Measurements from ENCODE around the gene L1TD1. TPM values are rescaled to one million over a fixed set of nuclear protein-coding genes. Genes with fewer than 3 reads are reported as not detected.
"Not testable (repeated sequence)": the region's sequence is repeated elsewhere in the genome, so short reads cannot be mapped to it uniquely, and the experiment has no call there.

L1TD1 gene
- total RNA-seq, 4 donors from 2014 or later = 0.28 TPM; not detected in 3

DNA sequence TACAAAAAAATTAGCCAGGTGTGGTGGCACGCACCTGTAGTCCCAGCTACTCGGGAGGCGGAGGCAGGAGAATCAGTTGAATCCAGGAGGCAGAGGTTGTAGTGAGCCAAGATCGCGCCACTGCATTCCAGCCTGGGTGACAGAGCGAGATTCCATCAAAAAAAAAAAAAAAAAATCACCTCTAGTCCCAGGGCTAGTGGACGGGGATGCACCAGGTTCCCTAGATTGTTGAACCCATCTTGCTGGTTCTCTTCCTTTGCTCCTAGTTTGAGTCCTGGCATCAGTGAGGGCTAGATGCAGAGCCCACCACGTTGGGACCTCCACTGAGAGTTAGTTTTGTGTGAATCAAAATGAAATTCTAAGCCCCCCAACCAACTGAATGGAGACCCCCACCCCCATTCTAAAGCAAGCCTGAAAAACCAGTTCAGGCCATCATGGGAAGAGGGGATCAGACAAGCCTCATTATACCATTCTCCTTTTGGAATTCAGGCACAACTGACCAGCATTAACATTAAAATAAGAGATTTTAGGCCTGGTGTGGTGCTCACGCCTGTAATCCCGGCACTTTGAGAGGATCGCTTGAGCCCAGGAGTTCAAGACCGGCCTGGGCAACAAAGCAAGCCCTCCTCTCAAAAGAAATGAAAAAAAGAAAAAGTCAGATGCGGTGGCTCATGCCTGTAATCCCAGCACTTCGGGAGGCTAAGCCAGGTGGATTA lies 17.9 kb upstream of the L1TD1 start:
- Histone ChIP-seq H3K36me3 (no peaks in the 10 kb centered on the region), H3K27ac (no peak overlapping the region), H3K4me1 (no peaks in the 10 kb centered on the region), H3K4me3 (no peak overlapping the region), H3K27me3 (no peaks in the 10 kb centered on the region), H3K9me3 (no peaks in the 10 kb centered on the region)
- peak in 1 of 3 donors; percentile 6 for DNase-seq
- TF ChIP-seq, protein P1, sequence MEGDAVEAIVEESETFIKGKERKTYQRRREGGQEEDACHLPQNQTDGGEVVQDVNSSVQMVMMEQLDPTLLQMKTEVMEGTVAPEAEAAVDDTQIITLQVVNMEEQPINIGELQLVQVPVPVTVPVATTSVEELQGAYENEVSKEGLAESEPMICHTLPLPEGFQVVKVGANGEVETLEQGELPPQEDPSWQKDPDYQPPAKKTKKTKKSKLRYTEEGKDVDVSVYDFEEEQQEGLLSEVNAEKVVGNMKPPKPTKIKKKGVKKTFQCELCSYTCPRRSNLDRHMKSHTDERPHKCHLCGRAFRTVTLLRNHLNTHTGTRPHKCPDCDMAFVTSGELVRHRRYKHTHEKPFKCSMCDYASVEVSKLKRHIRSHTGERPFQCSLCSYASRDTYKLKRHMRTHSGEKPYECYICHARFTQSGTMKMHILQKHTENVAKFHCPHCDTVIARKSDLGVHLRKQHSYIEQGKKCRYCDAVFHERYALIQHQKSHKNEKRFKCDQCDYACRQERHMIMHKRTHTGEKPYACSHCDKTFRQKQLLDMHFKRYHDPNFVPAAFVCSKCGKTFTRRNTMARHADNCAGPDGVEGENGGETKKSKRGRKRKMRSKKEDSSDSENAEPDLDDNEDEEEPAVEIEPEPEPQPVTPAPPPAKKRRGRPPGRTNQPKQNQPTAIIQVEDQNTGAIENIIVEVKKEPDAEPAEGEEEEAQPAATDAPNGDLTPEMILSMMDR (IDR thresholded peaks at IDR 0.05) = no peak
- TF ChIP-seq POLR2A (IDR thresholded peaks at IDR 0.05) = no peak

DNA sequence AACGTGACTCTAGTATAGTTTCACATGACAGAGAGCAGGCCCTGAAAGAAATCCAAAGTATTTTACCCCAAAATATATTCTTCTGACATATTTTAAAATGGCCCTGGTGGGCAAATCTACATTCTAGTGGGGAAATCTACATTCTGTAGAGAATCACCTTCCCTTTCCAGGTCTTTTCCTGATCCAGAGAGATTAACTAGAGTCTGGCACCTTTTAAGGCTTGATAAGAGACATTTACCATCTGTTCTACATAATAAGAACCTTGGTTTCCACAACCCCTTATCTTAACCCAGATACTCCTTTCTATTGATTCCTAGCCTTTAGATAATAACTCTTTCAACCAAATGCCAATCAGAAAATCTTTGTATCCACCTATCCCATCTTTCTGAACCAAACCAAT lies 17.0 kb upstream of the L1TD1 start:
- H3K27ac ChIP-seq = no peak overlapping the region
- H3K27me3 ChIP-seq = no peaks in the 10 kb centered on the region
- no peaks in the 10 kb centered on the region for H3K4me1 ChIP-seq
- H3K4me3 ChIP-seq = no peak overlapping the region
- no peaks in the 10 kb centered on the region for H3K36me3 ChIP-seq
- TF ChIP-seq, protein P1 (IDR thresholded peaks at IDR 0.05) = no peak
- no peak for TF ChIP-seq POLR2A (IDR thresholded peaks at IDR 0.05)
- H3K9me3 ChIP-seq = no peaks in the 10 kb centered on the region
- DNase-seq = no peak

DNA sequence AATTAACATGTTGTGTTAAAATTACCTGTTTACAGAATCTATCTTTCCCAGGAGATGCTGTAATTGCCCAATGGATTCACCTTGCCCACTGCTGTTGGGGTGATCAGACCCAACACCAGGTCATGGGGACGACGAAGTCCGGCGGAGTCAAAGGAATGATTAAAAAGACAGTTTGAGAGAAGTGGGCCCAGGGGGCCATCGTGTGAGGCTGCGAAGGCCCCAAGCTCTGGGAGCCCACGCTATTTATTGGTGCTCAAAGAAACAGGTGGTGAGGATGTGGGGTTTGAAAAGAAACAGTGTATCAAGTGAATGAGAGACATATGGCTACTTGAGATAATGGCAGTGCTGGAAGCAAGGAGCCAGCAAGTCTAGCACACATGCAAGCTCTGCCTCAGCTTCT lies 16.3 kb upstream of the L1TD1 start:
- no peaks in the 10 kb centered on the region for H3K27me3 ChIP-seq
- no peak for DNase-seq
- no peaks in the 10 kb centered on the region for H3K9me3 ChIP-seq
- TF ChIP-seq POLR2A (IDR thresholded peaks at IDR 0.05) = no peak
- TF ChIP-seq, protein P1 (IDR thresholded peaks at IDR 0.05) = no peak
- no peak overlapping the region for H3K27ac ChIP-seq
- no peaks in the 10 kb centered on the region for H3K36me3 ChIP-seq
- no peak overlapping the region for H3K4me3 ChIP-seq
- no peaks in the 10 kb centered on the region for H3K4me1 ChIP-seq

DNA sequence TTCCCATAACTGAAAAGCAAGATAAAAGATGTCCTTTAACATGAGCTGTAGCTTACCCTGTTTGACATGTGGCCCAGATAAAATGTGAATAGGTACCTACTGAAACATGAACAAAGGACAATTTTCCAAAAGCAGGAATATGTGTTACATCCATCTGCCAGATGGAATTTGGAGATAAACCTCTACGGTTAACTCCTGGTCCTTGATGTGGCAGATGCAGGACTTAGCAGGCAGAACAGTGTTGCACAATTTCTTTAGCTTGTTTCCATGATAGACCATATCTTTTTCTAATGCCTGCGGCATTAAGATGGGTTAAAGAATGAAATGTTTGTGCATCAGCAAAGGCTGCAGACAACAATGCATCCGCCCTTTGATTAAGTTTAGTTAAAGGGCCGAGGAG lies 14.6 kb upstream of the L1TD1 start:
- not testable (repeated sequence) for H3K9me3 ChIP-seq, H3K4me3 ChIP-seq, H3K4me1 ChIP-seq, H3K36me3 ChIP-seq, H3K27ac ChIP-seq, H3K27me3 ChIP-seq
- DNase-seq = peak in 1 of 3 donors; percentile 2

DNA sequence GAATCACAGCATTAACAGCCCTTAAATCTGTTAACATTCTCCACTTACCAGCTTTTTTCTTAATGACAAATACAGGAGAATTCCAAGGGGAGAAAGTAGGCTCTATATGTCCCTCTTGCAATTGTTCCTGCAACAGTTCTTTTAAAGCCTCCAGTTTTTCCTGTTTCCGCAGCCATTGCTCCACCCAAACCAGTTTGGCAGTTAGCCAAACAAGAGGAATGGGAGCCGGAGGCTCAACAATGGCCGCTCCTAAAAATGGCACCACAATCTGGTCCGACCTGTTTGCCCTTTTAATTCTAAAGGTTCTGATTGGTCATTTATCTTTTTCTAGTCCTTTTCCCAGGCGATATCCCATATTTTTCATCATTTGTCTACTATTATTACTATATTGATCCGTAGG lies 14.0 kb upstream of the L1TD1 start:
- H3K36me3 ChIP-seq = no peaks in the 10 kb centered on the region
- peak in 1 of 3 donors; percentile 17 for DNase-seq

DNA sequence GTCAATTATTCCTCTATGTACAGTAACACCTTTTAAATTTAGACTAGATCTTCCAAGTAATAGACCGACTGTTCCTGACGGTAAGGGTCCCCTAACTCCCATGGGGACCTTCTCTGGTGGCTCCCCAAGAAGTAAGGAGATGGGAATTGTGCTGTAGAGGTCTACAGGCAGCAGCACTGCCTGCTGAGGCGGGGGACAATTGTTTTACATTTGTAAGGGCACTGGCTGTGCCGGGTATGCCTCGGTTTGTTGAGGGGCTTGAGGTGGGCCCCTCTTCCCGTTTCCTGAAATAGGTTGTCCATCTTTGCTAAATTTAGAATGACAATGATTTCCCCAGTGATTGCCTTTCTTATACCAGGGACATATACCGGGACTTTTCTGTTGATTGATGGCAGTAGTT lies 13.1 kb upstream of the L1TD1 start:
- Histone ChIP-seq H3K9me3 (no peaks in the 10 kb centered on the region), H3K4me3 (no peak overlapping the region), H3K4me1 (no peaks in the 10 kb centered on the region), H3K27me3 (no peaks in the 10 kb centered on the region), H3K36me3 (no peaks in the 10 kb centered on the region), H3K27ac (no peak overlapping the region)
- TF ChIP-seq, protein P1 (IDR thresholded peaks at IDR 0.05) = no peak
- no peak for TF ChIP-seq POLR2A (IDR thresholded peaks at IDR 0.05)
- peak in 1 of 3 donors; percentile 7 for DNase-seq

More for the DNA sequence above, 14.0 kb upstream of the L1TD1 start:
- Histone ChIP-seq H3K4me3 (no peak overlapping the region), H3K4me1 (no peaks in the 10 kb centered on the region), H3K9me3 (no peaks in the 10 kb centered on the region), H3K27ac (no peak overlapping the region), H3K27me3 (no peaks in the 10 kb centered on the region)
- no peak for TF ChIP-seq POLR2A (IDR thresholded peaks at IDR 0.05)
- TF ChIP-seq, protein P1 (IDR thresholded peaks at IDR 0.05) = no peak

DNA sequence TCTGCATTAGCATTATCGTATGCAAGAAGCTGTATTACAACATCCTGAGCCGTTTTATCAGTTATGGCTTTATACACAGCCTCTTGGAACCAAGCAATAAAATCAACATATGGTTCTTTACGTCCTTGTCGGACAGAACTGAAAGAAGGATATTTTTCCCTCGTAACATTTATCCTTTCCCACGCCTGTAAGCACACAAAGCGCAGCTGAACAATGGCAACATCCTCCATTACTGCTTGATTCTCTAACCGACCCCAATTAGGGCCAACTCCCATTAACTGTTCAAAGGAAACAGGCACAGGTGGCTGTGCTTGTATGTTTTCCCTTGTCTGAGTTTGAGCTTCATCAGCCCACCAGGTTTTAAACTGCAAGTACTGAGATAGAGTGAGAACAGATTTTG lies 12.5 kb upstream of the L1TD1 start:
- H3K9me3 ChIP-seq, H3K36me3 ChIP-seq, H3K27ac ChIP-seq, H3K4me1 ChIP-seq, H3K4me3 ChIP-seq, H3K27me3 ChIP-seq: not testable (repeated sequence)
- DNase-seq = peak in 1 of 3 donors; percentile 9

DNA sequence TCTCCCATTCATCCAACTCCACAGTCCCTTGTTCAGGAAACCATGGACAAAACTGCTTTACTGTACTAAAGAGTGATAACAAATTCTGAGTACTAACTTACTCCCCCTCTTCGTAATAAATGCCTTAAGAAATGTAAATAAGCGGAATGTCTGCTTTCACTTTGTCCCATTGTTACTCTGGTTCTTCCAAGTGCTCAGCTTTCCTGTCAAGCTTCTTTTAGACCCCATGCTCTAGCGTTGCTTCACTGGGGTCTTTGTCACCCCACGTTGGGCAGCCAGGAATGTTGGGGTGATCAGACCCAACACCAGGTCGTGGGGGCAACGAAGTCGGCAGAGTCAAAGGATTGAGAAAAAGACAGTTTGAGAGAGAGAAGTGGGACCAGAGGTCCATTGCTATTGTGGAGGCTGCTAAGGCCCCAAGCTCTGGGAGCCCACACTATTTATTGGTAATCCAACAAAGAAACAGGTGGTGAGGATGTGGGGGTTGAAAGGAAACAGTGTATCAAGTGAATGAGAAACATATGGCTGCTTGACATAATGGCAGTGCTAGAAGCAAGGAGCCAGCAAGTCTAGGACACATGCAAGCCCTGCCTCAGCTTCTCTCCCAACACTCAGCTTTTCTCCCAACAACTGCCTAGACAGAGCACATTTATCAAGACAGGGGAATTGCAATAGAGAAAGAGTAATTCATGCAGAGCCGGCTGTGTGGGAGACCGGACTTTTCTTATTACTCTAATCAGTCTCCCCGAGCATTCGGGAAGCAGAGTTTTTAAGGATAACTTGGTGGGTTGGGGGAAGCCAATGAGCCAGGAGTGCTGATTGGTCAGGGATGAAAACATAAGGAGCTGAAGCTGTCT lies 11.3 kb upstream of the L1TD1 start:
- H3K9me3 ChIP-seq, H3K4me3 ChIP-seq, H3K27ac ChIP-seq, H3K36me3 ChIP-seq, H3K4me1 ChIP-seq, H3K27me3 ChIP-seq: not testable (repeated sequence)
- DNase-seq = peak in 1 of 3 donors; percentile 10

All from Peyer's patch (tissue), 4 donors.